A549 (cell line): ENCODE measurements around the gene ADAMTS14.

ENCODE experiments used
- CEBPB ChIP-seq, 2 experiments: fragments of >200 bp in 1 of 2; sonication (Bioruptor Twin) in 1 of 2; formaldehyde crosslinking in 1 of 2; IDR thresholded peaks; 2 replicates each; pipeline ENCODE4 v1.6.1; 2012 to 2016
- MAFK ChIP-seq: fragments of 450-650 bp; IDR thresholded peaks from 2 replicates; pipeline ENCODE4 v1.6.1; 2014; ENCODE audit not compliant: partially characterized antibody
- POLR2A ChIP-seq: IDR thresholded peaks from 2 replicates; pipeline ENCODE4 v1.6.1; 2012; ENCODE audit warnings: mild to moderate bottlenecking, low read length
- RAD21 ChIP-seq, 2 experiments: fragments of >200 bp in 1 of 2; sonication (Bioruptor Twin) in 1 of 2; formaldehyde crosslinking in 1 of 2; IDR thresholded peaks in 1 of 2; conservative IDR thresholded peaks in 1 of 2; 2 replicates in 1 of 2; 3 replicates in 1 of 2; pipeline ENCODE4 v1.6.1; 2012 to 2018; ENCODE audit warnings: inconsistent platforms in 1 of 2
- RARB ChIP-seq: fragments of 250-450 bp; sonication (Bioruptor Pico); IDR thresholded peaks from 2 replicates; pipeline ENCODE4 v1.8.0; 2021; ENCODE audit warnings: mild to moderate bottlenecking, moderate library complexity
- ZC3H11A ChIP-seq: fragments of 450-650 bp; IDR thresholded peaks from 2 replicates; pipeline ENCODE4 v1.6.1; 2014; ENCODE audit warnings: antibody characterized with exemption, mild to moderate bottlenecking
- TF ChIP-seq, protein P1 (sequence below): fragments of >200 bp; sonication (Bioruptor Twin); formaldehyde crosslinking; IDR thresholded peaks from 3 replicates; pipeline ENCODE4 v1.5.1; 2016
- TF ChIP-seq, protein P2 (sequence below): IDR thresholded peaks from 2 replicates; pipeline ENCODE4 v1.6.1; 2012
- TF ChIP-seq, protein P3 (sequence below): fragments of 200-600 bp; sonication (generic); IDR thresholded peaks from 2 replicates; pipeline ENCODE4 v1.6.1; 2016; ENCODE audit warnings: antibody characterized with exemption, mild to moderate bottlenecking, moderate library complexity

- TF ChIP-seq, protein P1, sequence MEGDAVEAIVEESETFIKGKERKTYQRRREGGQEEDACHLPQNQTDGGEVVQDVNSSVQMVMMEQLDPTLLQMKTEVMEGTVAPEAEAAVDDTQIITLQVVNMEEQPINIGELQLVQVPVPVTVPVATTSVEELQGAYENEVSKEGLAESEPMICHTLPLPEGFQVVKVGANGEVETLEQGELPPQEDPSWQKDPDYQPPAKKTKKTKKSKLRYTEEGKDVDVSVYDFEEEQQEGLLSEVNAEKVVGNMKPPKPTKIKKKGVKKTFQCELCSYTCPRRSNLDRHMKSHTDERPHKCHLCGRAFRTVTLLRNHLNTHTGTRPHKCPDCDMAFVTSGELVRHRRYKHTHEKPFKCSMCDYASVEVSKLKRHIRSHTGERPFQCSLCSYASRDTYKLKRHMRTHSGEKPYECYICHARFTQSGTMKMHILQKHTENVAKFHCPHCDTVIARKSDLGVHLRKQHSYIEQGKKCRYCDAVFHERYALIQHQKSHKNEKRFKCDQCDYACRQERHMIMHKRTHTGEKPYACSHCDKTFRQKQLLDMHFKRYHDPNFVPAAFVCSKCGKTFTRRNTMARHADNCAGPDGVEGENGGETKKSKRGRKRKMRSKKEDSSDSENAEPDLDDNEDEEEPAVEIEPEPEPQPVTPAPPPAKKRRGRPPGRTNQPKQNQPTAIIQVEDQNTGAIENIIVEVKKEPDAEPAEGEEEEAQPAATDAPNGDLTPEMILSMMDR: no peak
- TF ChIP-seq CEBPB (IDR thresholded peaks at IDR 0.05): no peak
- TF ChIP-seq, protein P2, sequence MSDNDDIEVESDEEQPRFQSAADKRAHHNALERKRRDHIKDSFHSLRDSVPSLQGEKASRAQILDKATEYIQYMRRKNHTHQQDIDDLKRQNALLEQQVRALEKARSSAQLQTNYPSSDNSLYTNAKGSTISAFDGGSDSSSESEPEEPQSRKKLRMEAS: no peak
- no peak for TF ChIP-seq MAFK
- no peak for TF ChIP-seq ZC3H11A
- TF ChIP-seq, protein P3, sequence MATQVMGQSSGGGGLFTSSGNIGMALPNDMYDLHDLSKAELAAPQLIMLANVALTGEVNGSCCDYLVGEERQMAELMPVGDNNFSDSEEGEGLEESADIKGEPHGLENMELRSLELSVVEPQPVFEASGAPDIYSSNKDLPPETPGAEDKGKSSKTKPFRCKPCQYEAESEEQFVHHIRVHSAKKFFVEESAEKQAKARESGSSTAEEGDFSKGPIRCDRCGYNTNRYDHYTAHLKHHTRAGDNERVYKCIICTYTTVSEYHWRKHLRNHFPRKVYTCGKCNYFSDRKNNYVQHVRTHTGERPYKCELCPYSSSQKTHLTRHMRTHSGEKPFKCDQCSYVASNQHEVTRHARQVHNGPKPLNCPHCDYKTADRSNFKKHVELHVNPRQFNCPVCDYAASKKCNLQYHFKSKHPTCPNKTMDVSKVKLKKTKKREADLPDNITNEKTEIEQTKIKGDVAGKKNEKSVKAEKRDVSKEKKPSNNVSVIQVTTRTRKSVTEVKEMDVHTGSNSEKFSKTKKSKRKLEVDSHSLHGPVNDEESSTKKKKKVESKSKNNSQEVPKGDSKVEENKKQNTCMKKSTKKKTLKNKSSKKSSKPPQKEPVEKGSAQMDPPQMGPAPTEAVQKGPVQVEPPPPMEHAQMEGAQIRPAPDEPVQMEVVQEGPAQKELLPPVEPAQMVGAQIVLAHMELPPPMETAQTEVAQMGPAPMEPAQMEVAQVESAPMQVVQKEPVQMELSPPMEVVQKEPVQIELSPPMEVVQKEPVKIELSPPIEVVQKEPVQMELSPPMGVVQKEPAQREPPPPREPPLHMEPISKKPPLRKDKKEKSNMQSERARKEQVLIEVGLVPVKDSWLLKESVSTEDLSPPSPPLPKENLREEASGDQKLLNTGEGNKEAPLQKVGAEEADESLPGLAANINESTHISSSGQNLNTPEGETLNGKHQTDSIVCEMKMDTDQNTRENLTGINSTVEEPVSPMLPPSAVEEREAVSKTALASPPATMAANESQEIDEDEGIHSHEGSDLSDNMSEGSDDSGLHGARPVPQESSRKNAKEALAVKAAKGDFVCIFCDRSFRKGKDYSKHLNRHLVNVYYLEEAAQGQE: no peak
- TF ChIP-seq POLR2A: no peak
- no peak for TF ChIP-seq RAD21 (conservative IDR thresholded peaks at IDR 0.05 in 1 of 2, IDR thresholded peaks at IDR 0.05 in 1 of 2)
- TF ChIP-seq RARB: no peak
Measured at GRCh38 chr10:70769121-70769520, 96.8 kb downstream of the ADAMTS14 start.
